HepG2 (cell line): ENCODE results near the gene PRM2. TPM values are rescaled to one million over a fixed set of nuclear protein-coding genes. Genes with fewer than 3 reads are reported as not detected.

ENCODE experiments used
- ARNT2 ChIP-seq: sonication (generic); formaldehyde crosslinking; IDR thresholded peaks from 2 replicates; pipeline ENCODE4 v1.8.0; 2022; ENCODE audit warnings: mild to moderate bottlenecking, low read depth, missing genetic modification reagents, moderate library complexity
- ATF2 ChIP-seq: sonication (generic); formaldehyde crosslinking; IDR thresholded peaks from 2 replicates; pipeline ENCODE4 v1.4.0; 2020; ENCODE audit warnings: missing genetic modification reagents
- ATRX ChIP-seq: sonication (generic); formaldehyde crosslinking; IDR thresholded peaks from 2 replicates; pipeline ENCODE4 v1.4.0; 2020; ENCODE audit warnings: missing genetic modification reagents, borderline replicate concordance
- DRAP1 ChIP-seq: IDR thresholded peaks from 2 replicates; pipeline ENCODE4 v1.6.1; 2016; ENCODE audit warnings: missing genetic modification reagents, missing compliant biosample characterization
- GATAD1 ChIP-seq: IDR thresholded peaks from 2 replicates; pipeline ENCODE4 v1.6.1; 2016; ENCODE audit warnings: missing genetic modification reagents, missing compliant biosample characterization
- HMG20B ChIP-seq: conservative IDR thresholded peaks from 2 replicates; pipeline ENCODE4 v1.6.1; 2016; ENCODE audit warnings: missing genetic modification reagents, missing compliant biosample characterization
- HNF1A ChIP-seq, 2 experiments: sonication (generic) in 1 of 2; formaldehyde crosslinking in 1 of 2; IDR thresholded peaks; 2 replicates each; pipeline versions ENCODE4 v1.4.0 to v1.6.1; 2016 to 2020; ENCODE audit warnings: borderline replicate concordance in 1 of 2, low read depth in 1 of 2, mild to moderate bottlenecking in 1 of 2, missing genetic modification reagents in 1 of 2
- JDP2 ChIP-seq: sonication (generic); formaldehyde crosslinking; IDR thresholded peaks from 2 replicates; pipeline ENCODE4 v1.8.1; 2022; ENCODE audit warnings: missing genetic modification reagents, borderline replicate concordance
- JUND ChIP-seq: sonication (generic); formaldehyde crosslinking; IDR thresholded peaks from 2 replicates; pipeline ENCODE4 v1.8.0; 2022; ENCODE audit warnings: mild to moderate bottlenecking, missing genetic modification reagents
- MXD4 ChIP-seq: IDR thresholded peaks from 2 replicates; pipeline ENCODE4 v1.6.1; 2016; ENCODE audit warnings: mild to moderate bottlenecking, missing biosample characterization, missing genetic modification reagents
- NBN ChIP-seq: fragments of 450-650 bp; conservative IDR thresholded peaks from 2 replicates; pipeline ENCODE4 v1.6.1; 2017
- PREB ChIP-seq: sonication (generic); formaldehyde crosslinking; IDR thresholded peaks from 2 replicates; pipeline ENCODE4 v1.4.0; 2020; ENCODE audit warnings: missing genetic modification reagents
- REL ChIP-seq: sonication (generic); formaldehyde crosslinking; conservative IDR thresholded peaks from 2 replicates; pipeline ENCODE4 v1.8.0; 2022; ENCODE audit warnings: mild to moderate bottlenecking, missing genetic modification reagents, moderate library complexity
- RNF219 ChIP-seq: sonication (generic); formaldehyde crosslinking; IDR thresholded peaks from 2 replicates; pipeline ENCODE4 v1.5.0; 2020; ENCODE audit warnings: mild to moderate bottlenecking, missing genetic modification reagents
- SPEN ChIP-seq: sonication (generic); formaldehyde crosslinking; IDR thresholded peaks from 2 replicates; pipeline ENCODE4 v1.5.1; 2020; ENCODE audit warnings: low read depth, mild to moderate bottlenecking, missing genetic modification reagents
- ZKSCAN5 ChIP-seq: sonication (generic); formaldehyde crosslinking; IDR thresholded peaks from 2 replicates; pipeline ENCODE4 v1.5.1; 2020; ENCODE audit warnings: mild to moderate bottlenecking, missing genetic modification reagents
- ZNF343 ChIP-seq: sonication (generic); formaldehyde crosslinking; IDR thresholded peaks from 2 replicates; pipeline ENCODE4 v1.4.0; 2020; ENCODE audit warnings: mild to moderate bottlenecking, missing genetic modification reagents
- ZNF460 ChIP-seq: sonication (generic); formaldehyde crosslinking; IDR thresholded peaks from 2 replicates; pipeline ENCODE4 v1.5.1; 2020; ENCODE audit warnings: missing genetic modification reagents, mild to moderate bottlenecking, borderline replicate concordance
- ZNF564 ChIP-seq: sonication (generic); formaldehyde crosslinking; IDR thresholded peaks from 2 replicates; pipeline ENCODE4 v1.8.1; 2023; ENCODE audit warnings: mild to moderate bottlenecking, missing genetic modification reagents
- polyA plus RNA-seq, 8 experiments: library from polyadenylated mRNA; depleted of rRNA in 3 of 8; stranded (reverse) in 7 of 8; unstranded in 1 of 8; fragments of >200 nt; fragmentation: Illumina TruSeq in 4 of 8; extraction: Trizol in 4 of 8; gene quantifications; 2 replicates each; pipeline versions ENCODE4 v1.2.1 to v1.2.3, GENCODE V29; 2011 to 2016; ENCODE audit warnings: low read depth in 4 of 8, missing spikeins in 1 of 8, mixed read lengths in 1 of 8; ENCODE audit not compliant: insufficient read depth in 1 of 8
- total RNA-seq, 5 experiments: library from RNA; depleted of rRNA; stranded (reverse); fragments of >200 nt; fragmentation: Illumina TruSeq; extraction: Trizol; gene quantifications; 2 replicates each; pipeline ENCODE4 v1.2.3, GENCODE V29; 2016; ENCODE audit warnings: low read depth in 1 of 5

The PRM2 gene
- total and polyA plus RNA-seq, 2 of the 13 experiments (the other 11 are each of a cell fraction or from before 2014, with no cell fraction given), result 0.54 TPM; not detected in 1

- TF ChIP-seq HMG20B, result 0 out of 2 replicates have a peak, but pooled peaks have one; percentile 27
- peak; percentile 65; the same call in 1 of the 2 replicates for TF ChIP-seq PREB (CRISPR knock-in tag)
- TF ChIP-seq JDP2 (CRISPR knock-in tag), result no peak; the same call in 1 of the 2 replicates
- peak; percentile 98 for TF ChIP-seq DRAP1 (CRISPR knock-in tag)
- peak; percentile 15 for TF ChIP-seq SPEN
- no peak for TF ChIP-seq NBN
- TF ChIP-seq RNF219 (CRISPR knock-in tag), result no peak
- peak; percentile 40; the same call in 1 of the 2 replicates for TF ChIP-seq GATAD1
- no peak for TF ChIP-seq HNF1A (IDR thresholded peaks at IDR 0.05; ENCODE audit: low read depth)
- peak; percentile 36 for TF ChIP-seq HNF1A (CRISPR knock-in tag; IDR thresholded peaks at IDR 0.05; ENCODE audit: borderline replicate concordance)
- no peak for TF ChIP-seq JUND (CRISPR knock-in tag)
- peak; percentile 88 for TF ChIP-seq ARNT2 (CRISPR knock-in tag)
- no peak; the same call in 1 of the 2 replicates for TF ChIP-seq REL (CRISPR knock-in tag)
- no peak for TF ChIP-seq ATRX (CRISPR knock-in tag)
- peak; percentile 45; the same call in 1 of the 2 replicates for TF ChIP-seq MXD4 (CRISPR knock-in tag)
- TF ChIP-seq ZKSCAN5 (CRISPR knock-in tag), result peak; percentile 9; the same call in 1 of the 2 replicates
- no peak for TF ChIP-seq ZNF460 (CRISPR knock-in tag)
- TF ChIP-seq ZNF343 (CRISPR knock-in tag), result no peak
- peak; percentile 46; the same call in 1 of the 2 replicates for TF ChIP-seq ATF2 (CRISPR knock-in tag)
- TF ChIP-seq ZNF564, result peak; percentile 90
These were observed 20.3 kb downstream of the PRM2 start, which contains the start of gene SOCS1 (continued) for GRCh38 chr16:11255737-11256660.
